Myocyte (in vitro differentiated cells): ENCODE measurements around the gene SMG5. TPM values are rescaled to one million over a fixed set of nuclear protein-coding genes. Genes with fewer than 3 reads are reported as not detected.
"Not testable (repeated sequence)": the region's sequence is repeated elsewhere in the genome, so short reads cannot be mapped to it uniquely, and the experiment has no call there.

Experiments
- DNase-seq: peaks from one replicate; pipeline ENCODE4 v3.0.0-alpha.2; 2012; ENCODE audit warnings: low read depth
- total RNA-seq: library from RNA; depleted of rRNA; stranded (reverse); fragments of >200 nt; gene quantifications from 2 replicates; pipeline ENCODE4 v1.2.3, GENCODE V29; 2014

The SMG5 gene
- total RNA-seq, 1 donor from 2014 or later = 104 TPM

DNA sequence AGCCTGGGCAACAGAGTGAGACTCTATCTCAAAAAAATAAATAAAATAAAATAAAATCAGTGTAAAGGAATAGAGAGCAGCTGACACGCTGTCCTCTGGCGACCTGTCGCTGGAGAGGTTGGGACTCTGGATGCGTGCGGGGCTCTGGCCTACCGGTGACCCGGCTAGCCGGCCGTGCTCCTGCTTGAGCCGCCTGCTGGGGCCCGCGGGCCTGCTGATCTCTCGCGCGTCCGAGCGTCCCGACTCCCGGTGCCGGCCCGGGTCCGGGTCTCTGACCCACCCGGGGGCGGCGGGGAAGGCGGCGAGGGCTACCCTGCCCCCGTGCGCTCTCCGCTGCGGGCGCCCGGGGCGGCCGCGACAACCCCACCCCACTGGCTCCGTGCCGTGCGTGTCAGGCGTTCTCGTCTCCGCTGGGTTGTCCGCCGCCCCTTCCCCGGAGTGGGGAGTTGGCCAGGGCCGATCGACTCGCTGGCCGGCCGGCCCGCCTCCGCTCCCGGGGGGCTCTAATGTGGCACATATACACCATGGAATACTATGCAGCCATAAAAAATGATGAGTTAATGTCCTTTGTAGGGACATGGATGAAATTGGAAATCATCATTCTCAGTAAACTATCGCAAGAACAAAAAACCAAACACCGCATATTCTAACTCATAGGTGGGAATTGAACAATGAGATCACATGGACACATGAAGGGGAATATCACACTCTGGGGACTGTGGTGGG, 66.1 kb downstream of the SMG5 start:
- DNase-seq = not testable (repeated sequence)

DNA sequence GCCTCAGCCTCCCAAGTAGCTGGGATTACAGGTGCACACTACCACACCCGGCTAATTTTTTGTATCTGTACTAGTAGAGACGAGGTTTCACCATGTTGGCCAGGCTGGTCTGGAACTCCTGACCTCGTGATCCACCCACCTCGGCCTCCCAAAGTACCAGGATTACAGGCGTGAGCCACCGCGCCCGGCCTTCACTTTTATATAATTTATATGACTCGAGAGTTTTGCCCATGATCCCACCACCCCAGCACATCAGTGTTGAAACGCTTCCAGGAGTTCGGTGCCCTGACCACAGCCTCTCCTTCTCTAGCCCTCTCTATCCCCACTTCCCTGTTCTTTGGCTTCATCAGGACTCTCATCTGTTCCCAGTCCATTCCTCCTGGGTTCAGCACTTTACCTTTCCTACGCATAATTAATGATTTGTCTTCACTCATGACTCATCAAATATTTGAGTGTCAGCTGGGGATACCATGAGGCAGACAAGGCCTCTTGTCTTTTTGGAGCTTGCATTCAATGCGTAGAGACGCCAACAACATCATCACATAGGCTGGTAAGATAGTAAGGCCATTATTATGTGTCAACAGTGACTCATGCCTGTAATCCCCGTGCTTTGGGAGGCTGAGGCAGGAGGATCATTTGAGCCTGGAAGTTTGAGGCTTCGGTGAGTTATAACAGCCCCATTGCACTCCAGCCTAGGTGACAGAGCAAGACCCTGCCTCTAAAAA, 68.4 kb downstream of the SMG5 start:
- no peak for DNase-seq

DNA sequence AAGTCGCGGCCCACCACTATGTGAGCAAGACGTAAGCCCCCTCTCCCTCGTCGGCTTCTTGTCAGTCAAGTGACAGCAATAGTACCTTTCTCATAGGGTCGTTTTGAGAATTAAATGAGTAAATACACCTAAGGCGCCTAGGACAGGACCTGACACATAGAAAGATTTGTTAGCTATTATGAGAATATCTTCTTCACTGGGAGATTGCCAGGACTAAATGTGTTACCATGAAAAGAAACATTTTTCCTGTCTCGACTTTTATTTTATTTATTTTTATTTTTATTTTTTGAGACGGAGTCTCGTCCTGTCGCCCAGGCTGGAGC, 69.0 kb downstream of the SMG5 start:
- no peak for DNase-seq

DNA sequence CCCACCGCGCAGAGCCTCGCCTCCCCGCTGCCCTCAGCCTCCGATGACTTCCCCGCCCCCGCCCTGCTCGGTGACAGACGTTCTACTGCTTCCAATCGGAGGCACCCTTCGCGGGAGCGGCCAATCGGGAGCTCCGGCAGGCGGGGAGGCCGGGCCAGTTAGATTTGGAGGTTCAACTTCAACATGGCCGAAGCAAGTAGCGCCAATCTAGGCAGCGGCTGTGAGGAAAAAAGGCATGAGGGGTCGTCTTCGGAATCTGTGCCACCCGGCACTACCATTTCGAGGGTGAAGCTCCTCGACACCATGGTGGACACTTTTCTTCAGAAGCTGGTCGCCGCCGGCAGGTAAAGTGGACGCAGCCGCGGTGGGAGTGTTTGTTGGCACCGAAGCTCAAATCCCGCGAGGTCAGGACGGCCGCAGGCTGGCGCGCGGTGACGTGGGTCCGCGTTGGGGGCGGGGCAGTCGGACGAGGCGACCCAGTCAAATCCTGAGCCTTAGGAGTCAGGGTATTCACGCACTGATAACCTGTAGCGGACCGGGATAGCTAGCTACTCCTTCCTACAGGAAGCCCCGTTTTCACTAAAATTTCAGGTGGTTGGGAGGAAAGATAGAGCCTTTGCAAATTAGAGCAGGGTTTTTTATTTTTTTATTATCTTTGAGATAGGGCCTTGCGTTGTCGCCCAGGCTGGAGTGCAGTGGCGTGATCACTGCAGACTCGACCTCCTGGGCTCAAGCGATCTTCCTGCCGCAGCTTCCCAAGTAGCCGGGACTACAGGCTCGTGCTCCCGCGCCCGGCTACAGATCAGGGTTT, 69.6 kb downstream of the SMG5 start, which contains the start of gene PMF1:
TSS of gene PMF1 (plus strand) at position 175 of the 811 bp plus-strand sequence. CDS start at position 184, 9 bp downstream.
- DNase-seq = peak; percentile 97

DNA sequence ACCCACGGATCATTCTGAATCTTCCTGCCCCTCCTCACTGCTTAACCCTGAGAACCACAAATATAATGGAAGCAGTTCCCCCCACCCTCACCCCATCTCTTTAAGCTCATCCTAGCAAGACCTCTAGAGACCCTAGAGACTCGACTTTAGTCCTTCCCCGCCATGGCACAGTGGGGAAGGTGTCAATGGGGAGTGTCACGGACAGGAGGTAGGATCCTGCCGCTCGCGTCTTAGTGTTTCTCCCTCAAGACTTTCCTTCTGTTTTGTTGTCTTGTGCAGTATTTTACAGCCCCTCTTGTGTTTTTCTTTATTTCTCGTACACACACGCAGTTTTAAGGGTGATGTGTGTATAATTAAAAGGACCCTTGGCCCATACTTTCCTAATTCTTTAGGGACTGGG, 70.5 kb downstream of the SMG5 start:
- DNase-seq = no peak

DNA sequence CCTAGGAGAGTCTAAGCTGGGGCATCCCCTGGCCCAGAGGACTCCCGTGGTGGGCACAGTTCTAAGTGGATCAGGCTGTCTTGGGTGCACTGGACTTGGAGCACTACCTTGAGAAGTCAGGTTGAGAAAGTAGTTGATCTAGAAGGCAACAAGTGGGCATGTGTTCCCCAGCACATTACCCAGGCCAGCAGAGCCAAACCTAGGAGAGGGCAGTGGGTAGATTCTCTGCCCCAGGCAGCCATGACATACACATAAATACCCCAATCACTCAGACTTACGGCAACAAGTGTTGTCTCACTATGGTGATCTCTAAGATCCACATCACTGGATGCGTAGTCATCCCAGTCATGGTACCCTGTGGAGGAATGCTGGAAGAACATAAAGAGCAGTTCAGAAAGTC, 71.4 kb downstream of the SMG5 start:
- DNase-seq = no peak

DNA sequence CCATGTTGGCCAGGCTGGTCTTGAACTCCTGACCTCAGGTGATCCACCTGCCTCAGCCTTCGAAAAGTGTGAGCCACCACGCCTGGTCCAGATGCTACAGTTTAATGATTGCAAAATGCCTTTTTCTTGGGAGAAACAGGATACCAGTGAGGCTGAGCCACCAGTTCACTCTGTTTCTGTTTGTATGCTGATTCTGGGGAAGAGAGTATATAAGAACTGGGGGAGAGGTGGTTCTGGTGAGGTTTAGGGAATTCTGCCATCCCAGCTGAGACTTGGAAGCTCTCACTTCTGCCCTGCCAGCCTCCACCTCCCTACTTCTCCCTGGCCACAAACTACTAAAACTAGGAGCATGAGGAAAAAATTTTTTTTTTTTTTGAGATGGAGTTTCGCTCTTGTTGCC, 77.9 kb downstream of the SMG5 start:
- no peak for DNase-seq

DNA sequence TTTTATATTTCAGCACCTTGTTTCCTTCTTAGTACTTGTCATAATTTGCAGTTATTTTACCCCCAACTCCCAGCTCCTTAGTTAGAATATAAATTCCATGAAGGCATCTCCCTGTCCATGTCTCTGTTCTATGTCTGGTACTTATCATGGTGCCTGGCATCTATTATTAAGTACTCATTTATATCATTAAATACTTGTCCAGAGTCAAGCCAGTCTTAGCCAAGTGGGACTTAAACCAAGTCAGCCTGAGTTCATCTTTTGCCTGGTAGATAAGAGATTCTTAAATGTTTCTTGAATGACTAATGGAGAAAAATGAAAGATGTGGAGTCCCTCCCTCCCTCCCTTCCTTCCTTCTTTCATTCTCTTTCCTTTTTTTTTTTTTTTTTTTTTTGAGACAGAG, 79.3 kb downstream of the SMG5 start:
- DNase-seq = no peak

DNA sequence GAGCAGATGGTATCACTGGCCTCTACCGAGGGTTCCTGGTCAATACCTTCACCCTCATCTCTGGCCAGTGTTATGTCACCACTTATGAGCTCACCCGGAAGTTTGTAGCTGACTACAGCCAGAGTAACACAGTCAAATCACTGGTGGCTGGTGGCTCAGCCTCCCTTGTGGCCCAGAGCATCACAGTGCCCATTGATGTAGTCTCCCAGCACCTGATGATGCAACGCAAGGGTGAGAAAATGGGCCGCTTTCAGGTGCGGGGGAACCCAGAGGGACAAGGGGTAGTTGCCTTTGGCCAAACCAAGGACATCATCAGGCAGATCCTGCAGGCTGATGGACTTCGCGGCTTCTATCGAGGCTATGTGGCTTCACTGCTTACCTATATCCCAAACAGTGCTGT, 82.6 kb downstream of the SMG5 start:
- no peak for DNase-seq

Other genes starting within 250 kb of the SMG5 start
- 65.3 and 69.7 TPM in 2 replicates for gene UBQLN4, start 229.0 kb downstream of the SMG5 start, total RNA-seq
- 40.1 and 51.4 TPM in 2 replicates for gene LAMTOR2, start 228.0 kb downstream of the SMG5 start, total RNA-seq
- not detected in 2 replicates for gene RAB25, start 221.7 kb downstream of the SMG5 start, total RNA-seq
- 3.2 and 4.5 TPM in 2 replicates for gene MEX3A, start 200.4 kb downstream of the SMG5 start, total RNA-seq
- gene LMNA, start 168.1 kb downstream of the SMG5 start, total RNA-seq = 1,328 and 1,573 TPM in 2 replicates
- 1.0 and 1.6 TPM in 2 replicates for gene SEMA4A, start 129.2 kb downstream of the SMG5 start, total RNA-seq
- 12.5 and 15.9 TPM in 2 replicates for gene SLC25A44, start 88.7 kb downstream of the SMG5 start, total RNA-seq
- gene PMF1, start 69.8 kb downstream of the SMG5 start, total RNA-seq = 81.1 and 85.0 TPM in 2 replicates
- 152 and 378 TPM in 2 replicates for gene BGLAP, start 40.6 kb downstream of the SMG5 start, total RNA-seq
- gene PAQR6, start 34.8 kb downstream of the SMG5 start, total RNA-seq = 1.1 and 4.1 TPM in 2 replicates
- 2.3 and 2.4 TPM in 2 replicates for gene TMEM79, start 1.5 kb upstream of the SMG5 start, total RNA-seq
- 32.8 and 41.1 TPM in 2 replicates for gene GLMP, start 12.9 kb upstream of the SMG5 start, total RNA-seq
- gene VHLL, start 16.5 kb upstream of the SMG5 start, total RNA-seq = not detected in 2 replicates
- 271 and 331 TPM in 2 replicates for gene CCT3, start 55.5 kb upstream of the SMG5 start, total RNA-seq
- not detected in 2 replicates for gene TSACC, start 55.7 kb upstream of the SMG5 start, total RNA-seq
- gene RHBG, start 86.4 kb upstream of the SMG5 start, total RNA-seq = not detected in 2 replicates
- 59.2 and 62.2 TPM in 2 replicates for gene MEF2D, start 217.9 kb upstream of the SMG5 start, total RNA-seq